H1 (cell line): ENCODE data around the gene KRABD2.

Source experiments
- ASH2L ChIP-seq: fragments of 200-600, 300-600 bp; sonication (generic); IDR thresholded peaks from one replicate; pipeline ENCODE4 v1.7.1; 2017; ENCODE audit warnings: low read length
- CTCF ChIP-seq, 3 experiments: IDR thresholded peaks; 1 replicate in 2 of 3; 2 replicates in 1 of 3; pipeline versions ENCODE4 v1.5.1 to v1.6.1; 2011; ENCODE audit warnings: low read length in 3 of 3, mild to moderate bottlenecking in 3 of 3, inconsistent platforms in 2 of 3, low read depth in 1 of 3, moderate library complexity in 1 of 3; ENCODE audit not compliant: insufficient read depth in 1 of 3; ENCODE audit errors: control extremely low read depth in 1 of 3
- EGR1 ChIP-seq: IDR thresholded peaks from 2 replicates; pipeline ENCODE4 v1.6.1; 2011; ENCODE audit warnings: low read depth, low read length, borderline replicate concordance
- HDAC6 ChIP-seq: IDR thresholded peaks from one replicate; pipeline ENCODE4 v1.7.1; 2012; ENCODE audit warnings: low read depth, mild to moderate bottlenecking, inconsistent platforms, low read length, moderate library complexity
- RFX5 ChIP-seq: IDR thresholded peaks from 2 replicates; pipeline ENCODE4 v1.6.1; 2011; ENCODE audit warnings: low read depth, low read length, improper control_type of control experiment, borderline replicate concordance
- SP2 ChIP-seq: IDR thresholded peaks from 2 replicates; pipeline ENCODE4 v1.6.1; 2012; ENCODE audit warnings: mild to moderate bottlenecking, low read length, inconsistent platforms
- TBP ChIP-seq: IDR thresholded peaks from 2 replicates; pipeline ENCODE4 v1.6.1; 2011; ENCODE audit warnings: low read depth, low read length, improper control_type of control experiment
- TEAD4 ChIP-seq: IDR thresholded peaks from 2 replicates; pipeline ENCODE4 v1.6.1; 2012; ENCODE audit warnings: low read depth, low read length, inconsistent platforms, mixed read lengths

The KRABD2 gene

GRCh38 chr17:8393470-8394231, 17.1 kb upstream of the KRABD2 start (continued):
- TF ChIP-seq EGR1 (no peak), HDAC6 (no peak), TBP (no peak), TEAD4 (no peak), SP2 (no peak), RFX5 (no peak), CTCF (IDR thresholded peaks at IDR 0.05; ENCODE audit: control extremely low read depth in 1 of 3, insufficient read depth in 1 of 3, low read depth in 1 of 3, low read length in 3 of 3) (no peak), ASH2L (no peak)
